Fibroblast of lung (primary cell): ENCODE measurements around the gene SF1. TPM values are rescaled to one million over a fixed set of nuclear protein-coding genes. Genes with fewer than 3 reads are reported as not detected.

Source experiments
- DNase-seq, 2 donors: peaks; one replicate each; pipeline versions ENCODE4 v3.0.0 to v3.0.0-alpha.2; 2010; ENCODE audit warnings: low read depth in 2 of 2
- H2AFZ ChIP-seq: 2 replicates; pipeline ENCODE4 v1.5.1; 2012; ENCODE audit warnings: low read length, control low read depth, inconsistent platforms
- H3K27ac ChIP-seq: 2 replicates; pipeline ENCODE4 v1.5.1; 2011; ENCODE audit warnings: low read length, control low read depth; ENCODE audit not compliant: insufficient read depth
- H3K27me3 ChIP-seq: 2 replicates; pipeline ENCODE4 v1.5.1; 2011; ENCODE audit warnings: mild to moderate bottlenecking, low read length; ENCODE audit not compliant: control insufficient read depth, insufficient read depth
- H3K36me3 ChIP-seq: 2 replicates; pipeline ENCODE4 v1.5.1; 2011; ENCODE audit warnings: low read length; ENCODE audit not compliant: control insufficient read depth, insufficient read depth
- H3K4me1 ChIP-seq: 2 replicates; pipeline ENCODE4 v1.5.1; 2011; ENCODE audit warnings: low read length; ENCODE audit not compliant: control insufficient read depth, insufficient read depth; ENCODE audit errors: extremely low read depth
- H3K4me2 ChIP-seq: 2 replicates; pipeline ENCODE4 v1.5.1; 2011; ENCODE audit warnings: low read length, control low read depth; ENCODE audit not compliant: insufficient read depth; ENCODE audit errors: extremely low read depth
- H3K4me3 ChIP-seq, 4 experiments: fragments of 200-600 bp in 1 of 4; sonication (generic) in 1 of 4; replicated peaks in 1 of 4; 2 replicates each; pipeline ENCODE4 v1.5.1; 2011 to 2016; ENCODE audit warnings: low read length in 4 of 4, low read depth in 3 of 4, mild to moderate bottlenecking in 3 of 4, control low read depth in 2 of 4, inconsistent platforms in 1 of 4, mixed read lengths in 1 of 4; ENCODE audit not compliant: insufficient read depth in 1 of 4; ENCODE audit errors: control extremely low read depth in 1 of 4
- H3K79me2 ChIP-seq: 2 replicates; pipeline ENCODE4 v1.5.1; 2012; ENCODE audit warnings: mild to moderate bottlenecking, low read length, inconsistent platforms; ENCODE audit not compliant: control insufficient read depth, insufficient read depth
- H3K9ac ChIP-seq: 2 replicates; pipeline ENCODE4 v1.5.1; 2011; ENCODE audit warnings: mild to moderate bottlenecking, low read length, control low read depth; ENCODE audit not compliant: insufficient read depth
- H3K9me3 ChIP-seq: 2 replicates; pipeline ENCODE4 v1.5.1; 2012; ENCODE audit warnings: low read depth, low read length; ENCODE audit not compliant: control insufficient read depth, insufficient read depth
- H4K20me1 ChIP-seq: 2 replicates; pipeline ENCODE4 v1.5.1; 2011; ENCODE audit warnings: low read length; ENCODE audit not compliant: control insufficient read depth, insufficient read depth; ENCODE audit errors: extremely low read depth
- CTCF ChIP-seq, 2 donors: IDR thresholded peaks in 1 of 2; conservative IDR thresholded peaks in 1 of 2; 1 replicate in 1 of 2; 2 replicates in 1 of 2; pipeline ENCODE4 v1.5.1; 2011 to 2012; ENCODE audit warnings: low read length in 2 of 2, control low read depth in 1 of 2, inconsistent platforms in 1 of 2, low read depth in 1 of 2, mild to moderate bottlenecking in 1 of 2
- EZH2 ChIP-seq: IDR thresholded peaks from 2 replicates; pipeline ENCODE4 v1.5.1; 2012; ENCODE audit warnings: low read length, control low read depth, mild to moderate bottlenecking; ENCODE audit errors: missing control alignments
- polyA plus RNA-seq, 2 donors: library from polyadenylated mRNA; depleted of rRNA in 1 of 2; stranded (reverse) in 1 of 2; unstranded in 1 of 2; fragments of >200 nt; gene quantifications; 2 replicates each; pipeline ENCODE4 v1.2.1, GENCODE V29; 2011 to 2012; ENCODE audit warnings: missing spikeins in 1 of 2
- total RNA-seq: library from RNA; depleted of rRNA; stranded (reverse); fragments of >200 nt; gene quantifications from 2 replicates; pipeline ENCODE4 v1.2.1, GENCODE V29; 2014

Gene SF1
- total and polyA plus RNA-seq, 2 donors (not counting 1 experiment from before 2014, with no cell fraction given) = 78.9 to 105 TPM

GRCh38 chr11:64718084-64718779, 60.1 kb downstream of the SF1 start:
- Histone ChIP-seq H3K4me1 (no peaks in the 10 kb centered on the region), H3K9me3 (no peaks in the 10 kb centered on the region), H2AFZ (no peak overlapping the region), H3K4me3 (no peak overlapping the region), H4K20me1 (no peaks in the 10 kb centered on the region), H3K4me2 (no peak overlapping the region), H3K27ac (no peak overlapping the region), H3K27me3 (peaks cover 36% of the 10 kb centered on the region), H3K36me3 (no peaks in the 10 kb centered on the region), H3K79me2 (no peaks in the 10 kb centered on the region), H3K9ac (no peak overlapping the region)
- TF ChIP-seq EZH2 (no peak), CTCF (conservative IDR thresholded peaks at IDR 0.05 in 1 of 2, IDR thresholded peaks at IDR 0.05 in 1 of 2; ENCODE audit: low read depth in 1 of 2, low read length in 2 of 2) (no peak)
- no peak for DNase-seq

DNA sequence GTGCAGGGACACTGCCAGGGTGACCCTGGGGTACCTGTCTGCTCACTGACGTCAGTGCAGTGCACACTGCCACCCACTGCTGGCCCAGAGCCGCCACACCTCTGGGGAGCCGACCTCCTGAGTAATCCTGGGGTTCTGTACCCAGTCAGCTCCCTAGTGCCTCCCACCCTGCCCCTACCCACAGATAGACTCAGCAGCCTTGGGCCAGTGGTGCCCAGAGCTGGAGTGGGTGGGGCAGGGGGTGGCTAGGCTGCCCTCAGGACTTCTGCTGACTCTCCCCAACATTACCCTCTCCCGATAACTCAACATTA, 61.1 kb downstream of the SF1 start:
- H2AFZ ChIP-seq = no peak overlapping the region
- H3K9me3 ChIP-seq = no peaks in the 10 kb centered on the region
- no peaks in the 10 kb centered on the region for H3K36me3 ChIP-seq
- H3K4me2 ChIP-seq = no peak overlapping the region
- no peak overlapping the region for H3K4me3 ChIP-seq
- H3K27ac ChIP-seq = no peak overlapping the region
- no peaks in the 10 kb centered on the region for H3K79me2 ChIP-seq
- H3K27me3 ChIP-seq = peaks cover 40% of the 10 kb centered on the region
- DNase-seq = no peak
- H4K20me1 ChIP-seq = no peaks in the 10 kb centered on the region
- H3K9ac ChIP-seq = no peak overlapping the region
- no peaks in the 10 kb centered on the region for H3K4me1 ChIP-seq
- no peak for TF ChIP-seq EZH2
- TF ChIP-seq CTCF (conservative IDR thresholded peaks at IDR 0.05 in 1 of 2, IDR thresholded peaks at IDR 0.05 in 1 of 2; ENCODE audit: low read depth in 1 of 2, low read length in 2 of 2) = no peak

DNA sequence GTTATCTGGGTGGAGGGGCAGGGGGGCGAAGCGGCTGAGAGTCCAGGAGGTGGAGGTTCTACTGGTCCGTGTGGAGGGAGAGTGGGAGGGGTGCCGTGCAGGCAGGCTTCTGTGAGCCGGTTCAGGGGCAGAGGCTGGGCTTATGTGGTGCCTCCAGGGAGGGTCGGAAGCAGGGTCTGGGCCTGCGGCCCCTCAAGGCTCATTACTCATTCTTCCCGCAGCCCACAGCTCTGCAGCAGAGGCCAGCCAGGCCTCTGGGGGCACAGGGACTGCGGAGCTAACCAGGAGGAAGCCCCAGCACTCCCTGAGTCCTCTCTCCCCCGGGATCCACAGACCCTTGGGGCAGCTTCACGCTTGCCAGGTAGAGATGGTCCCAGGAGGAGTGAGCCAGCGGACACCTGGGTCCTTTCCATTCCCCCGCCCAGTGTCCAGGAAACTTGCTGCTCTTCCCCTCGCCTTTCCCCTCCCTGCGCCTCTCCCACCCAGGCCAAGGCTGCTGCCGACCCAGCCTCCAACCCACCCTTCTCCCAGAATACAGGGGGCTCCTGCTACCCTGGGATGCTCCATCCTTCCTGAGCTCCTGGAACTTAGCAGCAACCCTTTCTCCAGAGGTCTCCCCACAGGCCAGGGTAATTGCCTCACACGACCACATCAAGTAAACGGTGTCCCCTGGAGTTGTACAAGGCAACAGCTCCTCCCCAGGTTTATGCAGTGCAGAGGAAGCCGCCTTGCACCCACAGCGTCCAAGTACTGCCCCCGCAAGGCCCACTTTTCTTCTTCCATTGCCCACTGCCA, 61.7 kb downstream of the SF1 start:
- H3K9ac ChIP-seq = no peak overlapping the region
- no peaks in the 10 kb centered on the region for H3K79me2 ChIP-seq
- H2AFZ ChIP-seq = no peak overlapping the region

More for the DNA sequence above, 61.7 kb downstream of the SF1 start:
- no peaks in the 10 kb centered on the region for H3K36me3 ChIP-seq
- H4K20me1 ChIP-seq = no peaks in the 10 kb centered on the region
- H3K27me3 ChIP-seq = peaks cover 42% of the 10 kb centered on the region
- no peak overlapping the region for H3K4me2 ChIP-seq
- TF ChIP-seq CTCF (conservative IDR thresholded peaks at IDR 0.05 in 1 of 2, IDR thresholded peaks at IDR 0.05 in 1 of 2; ENCODE audit: low read depth in 1 of 2, low read length in 2 of 2) = no peak
- no peak for TF ChIP-seq EZH2
- DNase-seq = no peak
- H3K27ac ChIP-seq = no peak overlapping the region
- no peaks in the 10 kb centered on the region for H3K4me1 ChIP-seq
- H3K4me3 ChIP-seq = no peak overlapping the region
- no peaks in the 10 kb centered on the region for H3K9me3 ChIP-seq
